Measurements from ENCODE around the gene RLF. TPM values are rescaled to one million over a fixed set of nuclear protein-coding genes. Genes with fewer than 3 reads are reported as not detected.

Gene RLF
- total RNA-seq, 2 experiments from 2014 or later = 20.1 to 20.9 TPM

DNA sequence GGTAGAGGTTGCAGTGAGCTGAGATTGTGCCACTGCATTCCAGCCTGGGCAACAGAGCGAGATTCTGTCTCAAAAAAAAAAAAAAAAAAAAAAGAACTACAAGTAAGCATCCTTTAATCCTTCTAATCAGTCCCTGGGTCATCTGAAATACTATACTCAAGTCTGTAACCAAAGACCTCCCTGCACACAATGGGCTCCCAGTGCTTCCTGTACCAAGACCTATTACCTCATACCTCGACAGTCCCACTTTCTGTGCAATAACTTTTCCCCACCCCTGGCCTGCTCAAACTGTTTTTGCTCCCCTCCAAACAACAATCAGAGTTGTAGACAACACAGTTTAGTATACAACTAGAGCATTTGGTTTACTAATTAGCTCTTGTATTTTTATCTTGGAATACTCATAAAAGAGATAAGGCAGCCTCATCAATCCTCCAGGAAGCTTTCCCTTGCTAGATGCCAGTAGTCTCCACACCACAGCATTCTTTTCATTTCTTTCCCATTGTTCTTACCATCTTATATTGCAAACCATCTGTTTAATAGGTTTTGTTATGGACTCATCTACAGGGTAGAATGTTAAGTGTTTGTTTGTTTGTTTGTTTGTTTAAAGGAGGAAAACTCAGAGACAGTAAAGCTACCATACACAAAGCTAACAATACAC lies 19.2 kb upstream of the RLF start:
- peaks cover 14% of the 10 kb centered on the region for H3K27me3 Mint-ChIP-seq
- H3K4me1 Mint-ChIP-seq = peaks cover 3% of the 10 kb centered on the region
- intact Hi-C loops (cut with DNase I, micrococcal nuclease) = loop anchor here in 1 of 2 experiments (5.0 kb wide), 3 partner anchors 525 to 810 kb away; partner anchors contain the start of gene RIMS3
- CTCF ChIA-PET = interaction anchor here (0.7 to 4.9 kb wide), 8 partner anchors 12 to 210 kb away, joined by 3 to 60 read pairs (median 4); no protein-coding TSS in a partner anchor
- H3K27ac Mint-ChIP-seq = no peak overlapping the region
- POLR2A ChIA-PET = no interaction called here
- no peak for ATAC-seq
- DNase-seq = no peak
- no peaks in the 10 kb centered on the region for H3K36me3 Mint-ChIP-seq (ENCODE audit: low read depth)
- no peak overlapping the region for H3K4me3 Mint-ChIP-seq
- H3K9me3 Mint-ChIP-seq (ENCODE audit: low read depth) = no peaks in the 10 kb centered on the region

DNA sequence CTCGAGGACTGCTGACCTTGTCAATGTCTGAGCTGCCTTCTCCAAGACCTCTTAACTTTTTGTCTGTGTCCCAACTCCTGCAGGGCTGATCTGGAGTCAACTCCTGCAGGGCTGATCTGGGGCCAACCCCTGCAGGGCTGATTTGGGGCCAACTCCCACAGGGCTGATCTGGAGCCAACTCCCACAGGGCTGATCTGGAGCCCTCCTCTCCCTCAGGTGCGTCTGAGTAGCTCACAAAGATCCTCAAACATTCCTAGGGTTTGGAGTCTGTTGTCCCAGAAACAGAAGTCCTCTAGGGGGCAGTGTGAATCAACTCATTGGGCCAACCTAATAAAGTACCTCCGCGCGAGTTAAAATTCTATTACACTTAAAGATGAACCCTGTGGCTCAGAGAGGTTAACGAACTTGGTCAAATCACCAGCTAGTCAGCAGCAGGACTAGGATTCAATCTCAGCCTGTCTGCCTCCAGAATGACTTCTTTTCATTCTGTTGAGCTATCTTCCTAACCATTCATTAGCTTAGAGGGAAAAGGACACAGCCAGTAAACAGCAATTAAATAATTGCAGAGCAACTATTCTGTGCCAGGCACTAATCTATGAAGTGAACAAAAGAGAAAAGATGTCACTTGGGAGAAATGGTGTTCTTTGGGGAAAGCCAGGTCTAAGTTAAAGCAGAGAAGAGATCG lies 17.2 kb upstream of the RLF start:
- intact Hi-C loops (cut with DNase I, micrococcal nuclease) = loop anchor here (1.0 to 5.0 kb wide), 8 partner anchors 171 to 808 kb away; partner anchors contain the start of gene RIMS3 (in 1 of the 2)
- Mint-ChIP-seq H3K9me3 (ENCODE audit: low read depth) (no peaks in the 10 kb centered on the region), H3K27ac (no peak overlapping the region), H3K4me1 (peaks cover 10% of the 10 kb centered on the region), H3K4me3 (no peak overlapping the region), H3K36me3 (ENCODE audit: low read depth) (no peaks in the 10 kb centered on the region), H3K27me3 (peaks cover 22% of the 10 kb centered on the region)
- peak; percentile 86 for ATAC-seq
- DNase-seq = peak; percentile 67
- ChIA-PET CTCF (interaction anchor here (0.5 to 4.9 kb wide), 51 partner anchors 10 to 564 kb away, joined by 3 to 60 read pairs (median 4); partner anchors contain the start of genes COL9A2, ZMPSTE24 and ZNF684), POLR2A (interaction anchor here (1.2 to 1.3 kb wide), 2 partner anchors 233 to 261 kb away, joined by 4 read pairs; no protein-coding TSS in a partner anchor)

DNA sequence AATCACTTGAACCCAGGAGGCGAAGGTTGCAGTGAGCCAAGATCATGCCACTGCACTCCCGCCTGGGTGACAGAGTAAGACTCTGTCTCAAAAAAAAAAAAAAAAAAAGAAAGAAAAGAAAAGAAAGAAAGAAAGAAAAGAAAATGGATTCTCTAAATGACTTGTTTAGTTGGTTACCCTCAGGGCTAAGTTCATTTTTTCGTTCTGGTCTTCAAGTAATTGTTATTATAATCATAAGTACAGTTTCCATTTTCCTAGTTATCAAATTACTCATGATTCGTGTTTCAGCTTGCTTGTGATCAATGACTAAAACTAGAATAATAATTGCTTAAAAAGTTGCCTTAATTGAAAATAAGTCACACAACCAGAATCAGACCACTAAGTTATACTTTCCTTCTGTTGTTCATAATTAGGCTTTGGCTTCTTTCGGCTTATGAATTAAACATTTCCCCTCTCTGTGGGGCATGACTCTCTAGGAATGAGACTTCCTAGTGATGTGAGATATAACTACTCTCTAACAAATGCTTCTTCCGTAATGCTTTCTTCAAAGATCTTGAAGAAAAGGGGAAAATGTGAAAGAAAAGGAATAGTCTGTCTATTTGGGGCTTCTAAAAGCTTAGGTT lies 9.6 kb upstream of the RLF start:
- H3K9me3 Mint-ChIP-seq (ENCODE audit: low read depth) = no peaks in the 10 kb centered on the region
- H3K4me1 Mint-ChIP-seq = peaks cover 14% of the 10 kb centered on the region
- H3K27ac Mint-ChIP-seq = no peak overlapping the region
- DNase-seq = no peak
- ATAC-seq = no peak
- POLR2A ChIA-PET = no interaction called here
- H3K36me3 Mint-ChIP-seq (ENCODE audit: low read depth) = no peaks in the 10 kb centered on the region
- intact Hi-C loops (cut with DNase I, micrococcal nuclease) = loop anchor here in 1 of 2 experiments (2.0 kb wide), 1 partner anchor 253 kb away; no protein-coding TSS in a partner anchor
- no peak overlapping the region for H3K4me3 Mint-ChIP-seq
- CTCF ChIA-PET = interaction anchor here (0.7 to 8.3 kb wide), 25 partner anchors 8 to 436 kb away, joined by 3 to 198 read pairs (median 8); partner anchors contain the start of genes COL9A2, RLF and ZMPSTE24
- H3K27me3 Mint-ChIP-seq = peaks cover 8% of the 10 kb centered on the region

DNA sequence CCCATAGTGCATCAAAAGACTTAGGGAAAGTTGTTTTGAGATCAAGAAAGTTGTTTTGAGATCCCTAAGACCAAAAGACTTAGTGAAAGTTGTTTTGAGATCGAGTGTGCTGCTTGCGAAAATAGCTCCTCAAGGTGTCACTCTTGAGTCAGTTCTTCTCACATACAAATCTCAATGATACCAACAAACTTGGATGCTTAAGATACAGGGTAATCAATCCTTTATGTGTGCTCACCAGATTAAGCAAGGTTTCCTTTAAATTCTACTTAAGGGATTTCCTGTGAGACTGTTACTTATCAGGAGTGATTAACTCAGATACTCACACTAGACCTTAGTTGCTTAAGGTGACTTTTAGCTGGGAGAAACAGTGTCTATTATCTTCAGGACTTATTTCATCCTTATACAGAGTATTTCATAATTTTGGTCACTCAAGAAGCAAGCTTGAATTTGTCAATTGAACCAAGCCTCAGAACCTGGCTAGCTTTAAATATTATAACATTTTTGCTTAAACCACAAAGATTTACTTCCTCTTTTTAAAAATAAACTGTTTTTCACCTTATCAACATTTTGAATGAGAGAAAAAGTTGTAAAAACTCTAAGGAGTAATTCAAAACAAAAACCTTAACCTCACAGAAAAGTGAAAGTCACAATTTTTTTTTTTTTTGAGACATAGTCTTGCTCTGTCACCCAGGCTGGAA lies 8.0 kb upstream of the RLF start:
- Mint-ChIP-seq H3K27me3 (peaks cover 3% of the 10 kb centered on the region), H3K4me1 (peaks cover 7% of the 10 kb centered on the region), H3K4me3 (no peak overlapping the region), H3K9me3 (ENCODE audit: low read depth) (no peaks in the 10 kb centered on the region), H3K27ac (peak overlapping the region; percentile 48), H3K36me3 (ENCODE audit: low read depth) (no peaks in the 10 kb centered on the region)
- DNase-seq = peak; percentile 40
- intact Hi-C loops (cut with DNase I, micrococcal nuclease) = loop anchor here (1.0 to 2.0 kb wide), 4 partner anchors 162 to 252 kb away; no protein-coding TSS in a partner anchor
- CTCF ChIA-PET = interaction anchor here (0.7 to 8.3 kb wide), 52 partner anchors 9 to 695 kb away, joined by 3 to 198 read pairs (median 5); partner anchors contain the start of genes COL9A2, RLF and ZMPSTE24
- POLR2A ChIA-PET = interaction anchor here (0.7 kb wide), 1 partner anchor 89 kb away, joined by 3 read pairs; no protein-coding TSS in a partner anchor
- ATAC-seq = peak; percentile 72

DNA sequence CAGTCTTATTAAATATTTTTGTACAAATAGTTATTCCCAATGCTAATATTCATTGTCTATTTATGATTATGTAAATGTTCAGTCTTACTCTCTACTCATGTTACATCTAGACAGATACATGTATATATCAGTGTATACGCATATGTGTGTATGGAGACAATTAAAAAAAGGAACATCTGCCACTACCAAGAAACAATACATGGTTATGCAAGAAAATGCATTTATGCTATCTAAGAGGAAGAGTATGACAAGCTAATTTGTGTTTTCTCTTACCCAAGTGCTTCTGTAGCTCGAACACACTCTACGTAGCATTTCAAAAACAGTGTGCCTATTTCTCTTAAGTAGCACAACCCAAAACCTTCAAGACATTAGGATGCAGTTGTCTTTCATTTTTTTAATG lies 6.1 kb upstream of the RLF start:
- ATAC-seq (no peak), DNase-seq (no peak)
- Mint-ChIP-seq H3K27ac (no peak overlapping the region), H3K36me3 (ENCODE audit: low read depth) (no peaks in the 10 kb centered on the region), H3K4me3 (no peak overlapping the region), H3K27me3 (no peaks in the 10 kb centered on the region), H3K9me3 (ENCODE audit: low read depth) (no peaks in the 10 kb centered on the region), H3K4me1 (peaks cover 7% of the 10 kb centered on the region)
- ChIA-PET CTCF (interaction anchor here (0.7 to 8.3 kb wide), 10 partner anchors 11 to 283 kb away, joined by 3 to 198 read pairs (median 12); partner anchors contain the start of gene COL9A2), POLR2A (interaction anchor here (0.7 kb wide), 1 partner anchor 186 kb away, joined by 3 read pairs; no protein-coding TSS in a partner anchor)
- intact Hi-C loops (cut with DNase I, micrococcal nuclease) = no loop called here

DNA sequence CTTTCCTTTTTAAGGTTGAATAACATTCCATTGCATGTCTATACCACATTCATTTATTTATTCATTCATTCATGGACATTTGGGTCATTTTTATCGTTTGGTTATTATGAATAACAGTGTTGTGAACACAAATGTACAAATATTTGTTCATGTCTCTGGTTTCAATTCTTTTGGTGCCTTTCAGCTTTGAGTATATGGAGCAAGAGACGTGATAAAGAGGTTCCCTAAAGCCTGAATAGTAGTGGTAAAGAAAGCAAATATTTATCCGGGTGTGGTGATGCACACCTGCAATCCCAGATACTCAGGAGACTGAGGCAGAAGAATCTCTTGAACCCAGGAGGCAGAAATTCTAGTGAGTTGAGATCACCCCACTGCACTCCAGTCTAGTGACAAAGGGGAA lies 5.3 kb upstream of the RLF start:
- DNase-seq (no peak), ATAC-seq (no peak)
- no peaks in the 10 kb centered on the region for H3K27me3 Mint-ChIP-seq
- peaks cover 9% of the 10 kb centered on the region for H3K4me1 Mint-ChIP-seq
- no peaks in the 10 kb centered on the region for H3K36me3 Mint-ChIP-seq (ENCODE audit: low read depth)
- ChIA-PET CTCF (interaction anchor here (0.6 to 8.3 kb wide), 4 partner anchors 164 to 388 kb away, joined by 3 to 198 read pairs (median 6); no protein-coding TSS in a partner anchor), POLR2A (no interaction called here)
- no peak overlapping the region for H3K27ac Mint-ChIP-seq
- no peaks in the 10 kb centered on the region for H3K9me3 Mint-ChIP-seq (ENCODE audit: low read depth)
- intact Hi-C loops (cut with DNase I, micrococcal nuclease) = no loop called here
- H3K4me3 Mint-ChIP-seq = no peak overlapping the region

DNA sequence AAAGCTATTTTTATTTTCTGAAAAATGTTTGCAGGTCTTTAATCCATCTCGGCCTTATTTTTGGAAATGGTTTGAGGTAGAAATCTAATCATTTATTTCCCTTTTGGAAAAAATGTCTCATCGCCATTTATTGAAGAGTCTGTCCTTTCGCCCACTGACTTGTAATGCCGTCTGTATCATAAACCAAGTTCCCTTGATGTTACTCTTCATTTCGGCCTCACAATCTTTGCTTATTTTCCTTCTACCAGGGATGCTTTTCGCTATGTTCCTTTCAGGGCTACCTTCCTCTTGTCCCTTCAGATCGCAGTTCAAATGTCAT lies 422 bp upstream of the RLF start:
- DNase-seq (no peak), ATAC-seq (no peak)
- H3K36me3 Mint-ChIP-seq (ENCODE audit: low read depth) = peaks cover 15% of the 10 kb centered on the region
- H3K4me3 Mint-ChIP-seq = no peak overlapping the region
- ChIA-PET CTCF (interaction anchor here (0.8 to 4.0 kb wide), 4 partner anchors 8 to 177 kb away, joined by 3 to 27 read pairs (median 14); no protein-coding TSS in a partner anchor), POLR2A (no interaction called here)
- H3K27me3 Mint-ChIP-seq = no peaks in the 10 kb centered on the region
- H3K9me3 Mint-ChIP-seq (ENCODE audit: low read depth) = no peaks in the 10 kb centered on the region
- intact Hi-C loops (cut with DNase I, micrococcal nuclease) = loop anchor here (1.0 to 5.0 kb wide), 15 partner anchors 26 to 822 kb away; partner anchors contain the start of genes NFYC (in 2 of the 2), CAP1 (in 1 of the 2), PABPC4 (in 1 of the 2) and PPT1 (in 1 of the 2)
- peaks cover 4% of the 10 kb centered on the region for H3K4me1 Mint-ChIP-seq
- no peak overlapping the region for H3K27ac Mint-ChIP-seq

DNA sequence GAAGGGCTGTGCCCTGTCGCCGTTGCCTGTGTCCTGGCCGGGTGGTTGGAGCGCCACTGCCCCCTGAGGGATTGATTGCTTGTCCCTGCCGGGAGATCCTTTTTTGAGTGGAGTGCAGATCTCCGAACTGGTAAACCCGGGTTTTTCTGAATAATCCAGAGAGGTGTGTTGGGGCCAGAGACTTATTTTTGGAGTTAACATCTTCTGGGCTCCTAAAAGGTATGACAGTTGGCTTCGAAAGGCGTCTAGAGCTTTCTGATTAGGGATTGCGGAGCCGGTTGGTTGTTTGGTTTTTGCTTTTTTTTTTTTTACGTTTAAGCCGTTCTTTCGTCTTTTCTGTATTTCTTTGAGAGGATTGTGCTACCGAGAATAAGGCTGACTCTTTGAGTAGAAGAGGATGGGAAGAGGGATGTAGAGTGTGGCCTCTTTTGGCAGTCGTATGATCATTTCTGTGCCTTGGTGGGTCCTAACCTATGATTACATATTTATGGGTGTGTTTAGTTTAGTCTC lies 756 bp downstream of the RLF start:
- peaks cover 8% of the 10 kb centered on the region for H3K4me1 Mint-ChIP-seq
- no peak overlapping the region for H3K27ac Mint-ChIP-seq
- no peaks in the 10 kb centered on the region for H3K27me3 Mint-ChIP-seq
- DNase-seq = no peak
- intact Hi-C loops (cut with DNase I, micrococcal nuclease) = loop anchor here (1.0 to 5.0 kb wide), 15 partner anchors 24 to 820 kb away; partner anchors contain the start of genes NFYC (in 2 of the 2), CAP1 (in 1 of the 2), PABPC4 (in 1 of the 2) and PPT1 (in 1 of the 2)
- peak; percentile 18 for ATAC-seq
- peaks cover 18% of the 10 kb centered on the region for H3K36me3 Mint-ChIP-seq (ENCODE audit: low read depth)
- POLR2A ChIA-PET = interaction anchor here (0.6 to 2.1 kb wide), 6 partner anchors 9 to 224 kb away, joined by 4 to 13 read pairs (median 6); partner anchors contain the start of gene SMAP2
- no peak overlapping the region for H3K4me3 Mint-ChIP-seq
- CTCF ChIA-PET = interaction anchor here (0.7 to 4.0 kb wide), 10 partner anchors 9 to 245 kb away, joined by 3 to 27 read pairs (median 4); no protein-coding TSS in a partner anchor
- no peaks in the 10 kb centered on the region for H3K9me3 Mint-ChIP-seq (ENCODE audit: low read depth)

DNA sequence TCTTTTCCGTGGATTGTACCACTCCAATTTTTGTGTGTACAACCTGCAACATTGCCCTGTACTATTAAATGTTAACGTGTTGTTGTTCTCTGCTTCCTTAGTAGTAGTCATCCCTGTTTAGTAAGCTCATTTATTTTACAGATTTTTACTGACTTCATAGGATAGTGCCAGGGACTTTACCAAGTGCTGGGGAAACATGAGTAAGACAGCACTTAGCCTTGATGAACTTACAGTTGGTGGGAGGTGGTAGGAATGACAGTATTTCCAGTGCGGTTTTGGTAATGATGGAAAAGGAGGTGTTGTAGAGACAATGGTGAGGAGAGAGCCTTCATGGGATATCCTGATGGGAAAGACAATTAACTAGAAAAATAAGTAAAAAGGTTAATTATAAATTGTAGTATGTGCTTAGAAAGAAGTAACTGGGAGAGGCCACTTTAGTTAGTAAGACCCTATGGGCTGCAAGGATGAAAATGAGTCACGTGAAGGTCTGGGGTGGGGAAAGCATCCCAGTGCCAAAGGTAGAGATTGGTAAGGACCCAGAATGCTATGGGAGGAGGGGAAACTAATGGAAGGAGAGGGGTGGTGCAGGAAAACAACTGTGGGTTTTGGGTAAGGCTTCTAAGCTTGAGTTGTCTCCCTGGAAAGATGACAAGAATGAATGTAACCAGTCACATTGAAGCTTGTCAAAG lies 1.7 kb downstream of the RLF start:
- DNase-seq (peak; percentile 18), ATAC-seq (peak; percentile 71)
- ChIA-PET CTCF (interaction anchor here (0.7 to 4.0 kb wide), 12 partner anchors 10 to 591 kb away, joined by 3 to 27 read pairs (median 3); no protein-coding TSS in a partner anchor), POLR2A (interaction anchor here (0.7 to 2.1 kb wide), 6 partner anchors 8 to 223 kb away, joined by 3 to 13 read pairs (median 6); partner anchors contain the start of gene SMAP2)
- no peak overlapping the region for H3K4me3 Mint-ChIP-seq
- H3K36me3 Mint-ChIP-seq (ENCODE audit: low read depth) = peaks cover 18% of the 10 kb centered on the region
- H3K9me3 Mint-ChIP-seq (ENCODE audit: low read depth) = no peaks in the 10 kb centered on the region
- H3K27ac Mint-ChIP-seq = no peak overlapping the region
- no peaks in the 10 kb centered on the region for H3K27me3 Mint-ChIP-seq
- peaks cover 16% of the 10 kb centered on the region for H3K4me1 Mint-ChIP-seq
- intact Hi-C loops (cut with DNase I, micrococcal nuclease) = loop anchor here (5.0 kb wide), 5 partner anchors 79 to 819 kb away; partner anchors contain the start of genes NFYC (in 2 of the 2) and ZNF684 (in 1 of the 2)

All from activated CD4-positive, alpha-beta T cell treated with anti-CD3 and anti-CD28 coated beads for 36 hours (primary cell).